HG02870 (cell line): Measurements from ENCODE around the gene PRDX4.
"Not testable (repeated sequence)": the region's sequence is repeated elsewhere in the genome, so short reads cannot be mapped to it uniquely, and the experiment has no call there.

Experiments
- ATAC-seq: cut with Tn5 transposase; IDR thresholded peaks from one replicate; pipeline ENCODE4 v1.9.1; 2021; ENCODE audit warnings: mild to moderate bottlenecking, moderate library complexity; ENCODE audit not compliant: unreplicated experiment

PRDX4 gene

GRCh38 chrX:23667239-23668177 lies at the start of gene PRDX4:
TSS of gene PRDX4 (plus strand) at chrX:23667493. CDS start at chrX:23667571, 78 bp downstream.
- ATAC-seq: peak; percentile 53

GRCh38 chrX:23621621-23622265 lies 45.5 kb upstream of the PRDX4 start:
- ATAC-seq: no peak

- ATAC-seq: peak; percentile 71
Measured at GRCh38 chrX:23623797-23624196, 43.5 kb upstream of the PRDX4 start.

- no peak for ATAC-seq
Measured at GRCh38 chrX:23626651-23627050, 40.6 kb upstream of the PRDX4 start.

GRCh38 chrX:23628131-23628530 lies 39.2 kb upstream of the PRDX4 start:
- no peak for ATAC-seq

- no peak for ATAC-seq
Measured at GRCh38 chrX:23631136-23631535, 36.2 kb upstream of the PRDX4 start.

- peak; percentile 52 for ATAC-seq
Measured at GRCh38 chrX:23633834-23634580, 33.3 kb upstream of the PRDX4 start.

- no peak for ATAC-seq
Measured at GRCh38 chrX:23637187-23637586, 30.1 kb upstream of the PRDX4 start.

GRCh38 chrX:23643020-23643419 lies 24.3 kb upstream of the PRDX4 start:
- ATAC-seq: no peak

GRCh38 chrX:23644744-23645143 lies 22.5 kb upstream of the PRDX4 start:
- no peak for ATAC-seq

- no peak for ATAC-seq
Measured at GRCh38 chrX:23656091-23656490, 11.2 kb upstream of the PRDX4 start.

- no peak for ATAC-seq
Measured at GRCh38 chrX:23656684-23657083, 10.6 kb upstream of the PRDX4 start.

- ATAC-seq: no peak
Measured at GRCh38 chrX:23659339-23659738, 8.0 kb upstream of the PRDX4 start.

GRCh38 chrX:23660083-23660765 lies 7.1 kb upstream of the PRDX4 start:
- ATAC-seq: not testable (repeated sequence)

GRCh38 chrX:23660766-23661132 lies 6.5 kb upstream of the PRDX4 start:
- ATAC-seq: no peak

- ATAC-seq: no peak
Measured at GRCh38 chrX:23661671-23662070, 5.6 kb upstream of the PRDX4 start.

GRCh38 chrX:23662187-23662586 lies 5.1 kb upstream of the PRDX4 start:
- ATAC-seq: peak; percentile 38

- ATAC-seq: peak; percentile 53
Measured at GRCh38 chrX:23662853-23663252, 4.4 kb upstream of the PRDX4 start.

GRCh38 chrX:23664496-23664895 lies 2.8 kb upstream of the PRDX4 start:
- no peak for ATAC-seq

GRCh38 chrX:23666282-23666681 lies 1.0 kb upstream of the PRDX4 start:
- no peak for ATAC-seq

GRCh38 chrX:23668335-23668734 lies 1.0 kb downstream of the PRDX4 start:
- ATAC-seq: no peak
